D721Med (cell line): ENCODE measurements around the gene TRIM34.
"Not testable (repeated sequence)": the region's sequence is repeated elsewhere in the genome, so short reads cannot be mapped to it uniquely, and the experiment has no call there.

Source experiments
- DNase-seq: peaks from one replicate; pipeline ENCODE4 v3.0.0; 2011; ENCODE audit warnings: low spot score; ENCODE audit not compliant: insufficient read length
- FAIRE-seq: peaks from 2 replicates; lab custom pipeline; 2011; peaks lifted over from hg19 to GRCh38; lab: Jason Lieb, UNC
- CTCF ChIP-seq: IDR thresholded peaks from 2 replicates; pipeline ENCODE4 v1.5.1; 2012; ENCODE audit warnings: mild to moderate bottlenecking, control low read depth; ENCODE audit not compliant: insufficient read depth; ENCODE audit errors: missing control alignments

TRIM34 gene

DNA sequence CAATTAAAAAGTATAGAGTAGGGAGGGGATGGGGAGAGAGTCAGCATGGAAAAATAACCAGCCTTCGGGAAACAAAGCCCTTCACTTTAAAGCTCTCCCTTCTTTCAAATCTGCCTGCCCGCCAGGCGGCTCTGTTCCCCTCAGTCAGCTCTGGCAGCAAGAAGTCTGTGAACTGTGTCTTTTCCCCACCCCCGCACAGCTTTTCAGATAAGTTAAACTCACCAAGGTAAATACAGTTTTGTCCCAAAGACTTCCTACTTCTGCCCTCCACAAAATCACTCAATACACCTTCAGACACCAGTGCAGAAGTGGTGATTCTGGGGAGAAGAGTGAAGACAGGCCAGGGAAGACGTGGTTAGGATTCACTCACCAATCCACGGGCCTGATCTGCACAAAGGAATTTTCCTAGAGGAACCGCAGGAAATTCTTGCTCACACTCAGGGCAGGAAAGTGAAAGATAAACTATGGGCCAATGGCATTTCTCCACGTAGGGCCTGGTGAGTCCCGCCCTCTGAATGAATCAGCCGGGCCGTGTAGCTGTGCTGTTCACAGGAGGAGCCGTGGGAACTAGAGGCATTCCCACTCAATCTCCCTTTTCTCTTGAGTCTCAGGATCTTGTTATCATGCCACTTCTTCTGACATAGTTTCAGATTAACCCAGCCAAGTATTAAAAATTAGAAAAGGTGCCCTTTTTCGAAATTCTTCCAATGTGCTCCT, 60.0 kb downstream of the TRIM34 start, which contains the start of gene TRIM5:
Gene TRIM5, minus strand, starts transcription at position 429 of the 717 bp plus-strand sequence. CDS start 4,897 bp downstream, outside the sequence.
- DNase-seq: no peak
- FAIRE-seq: no peak
- peak; percentile 10 for TF ChIP-seq CTCF

DNA sequence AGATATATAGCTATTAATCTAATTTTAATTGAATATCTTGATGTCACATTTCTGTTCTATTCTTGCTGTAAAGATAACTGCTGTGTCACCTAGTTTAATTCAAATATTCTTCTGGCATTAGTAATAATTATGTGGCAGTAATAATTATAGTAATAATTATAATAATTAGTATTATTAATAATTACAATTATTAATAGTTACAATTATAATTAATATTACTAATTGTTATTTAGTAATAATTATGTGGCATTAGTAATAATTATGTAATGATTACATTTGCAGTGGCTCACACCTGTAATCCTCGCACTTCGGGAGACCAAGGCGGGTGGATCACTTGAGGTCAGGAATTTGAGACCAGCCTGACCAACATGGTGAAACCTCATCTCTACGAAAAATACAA, 61.6 kb downstream of the TRIM34 start:
- TF ChIP-seq CTCF: no peak
- FAIRE-seq (no peak), DNase-seq (no peak)

DNA sequence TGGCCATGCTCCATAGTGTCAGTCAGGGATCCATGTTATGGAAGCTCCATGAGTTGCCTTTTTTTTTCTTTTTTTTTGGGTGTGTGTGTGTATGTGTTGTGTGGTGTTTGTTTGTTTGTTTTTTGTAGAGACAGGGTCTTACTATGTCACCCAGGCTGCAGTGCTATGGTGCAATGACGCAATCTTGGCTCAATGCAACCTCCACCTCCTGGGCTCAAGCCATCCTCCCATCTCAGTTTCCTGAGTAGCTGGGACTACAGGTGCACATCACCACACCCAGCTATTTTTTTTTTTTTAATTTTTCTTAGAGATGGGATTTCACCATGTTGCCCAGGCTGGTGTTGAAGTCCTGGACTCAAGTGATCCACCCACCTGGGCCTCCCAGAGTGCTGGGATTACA, 63.7 kb downstream of the TRIM34 start:
- no peak for TF ChIP-seq CTCF
- FAIRE-seq (no peak), DNase-seq (no peak)

GRCh38 chr11:5689551-5689983, 64.8 kb downstream of the TRIM34 start, which contains the start of gene TRIM22:
Gene TRIM22, plus strand, starts transcription at chr11:5689790. Its CDS starts 6,443 bp downstream, at chr11:5696233.
- DNase-seq: no peak
- no peak for FAIRE-seq
- no peak for TF ChIP-seq CTCF

DNA sequence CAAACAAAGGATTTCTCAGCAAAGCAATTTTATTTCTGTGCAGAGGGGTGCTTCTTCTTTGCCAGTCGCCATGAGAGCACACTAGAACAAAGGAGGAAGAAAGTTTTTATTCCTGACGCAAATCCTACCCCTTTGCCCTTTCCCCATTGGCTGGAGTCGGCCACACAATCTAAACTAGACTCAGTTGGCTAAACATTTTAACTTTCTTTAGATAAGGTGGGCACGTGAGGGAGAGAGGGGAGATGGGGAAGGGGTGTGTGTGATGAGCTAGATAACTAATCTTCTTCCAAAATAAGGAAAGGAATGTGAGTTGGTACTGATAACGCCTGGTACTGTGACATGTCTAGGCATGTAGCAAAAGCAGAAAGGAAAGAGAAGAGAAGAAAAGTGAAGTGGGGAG, 65.4 kb downstream of the TRIM34 start:
- no peak for TF ChIP-seq CTCF
- DNase-seq (no peak), FAIRE-seq (no peak)

- DNase-seq (no peak), FAIRE-seq (no peak)
Observed at GRCh38 chr11:5690736-5691135, 65.9 kb downstream of the TRIM34 start.

DNA sequence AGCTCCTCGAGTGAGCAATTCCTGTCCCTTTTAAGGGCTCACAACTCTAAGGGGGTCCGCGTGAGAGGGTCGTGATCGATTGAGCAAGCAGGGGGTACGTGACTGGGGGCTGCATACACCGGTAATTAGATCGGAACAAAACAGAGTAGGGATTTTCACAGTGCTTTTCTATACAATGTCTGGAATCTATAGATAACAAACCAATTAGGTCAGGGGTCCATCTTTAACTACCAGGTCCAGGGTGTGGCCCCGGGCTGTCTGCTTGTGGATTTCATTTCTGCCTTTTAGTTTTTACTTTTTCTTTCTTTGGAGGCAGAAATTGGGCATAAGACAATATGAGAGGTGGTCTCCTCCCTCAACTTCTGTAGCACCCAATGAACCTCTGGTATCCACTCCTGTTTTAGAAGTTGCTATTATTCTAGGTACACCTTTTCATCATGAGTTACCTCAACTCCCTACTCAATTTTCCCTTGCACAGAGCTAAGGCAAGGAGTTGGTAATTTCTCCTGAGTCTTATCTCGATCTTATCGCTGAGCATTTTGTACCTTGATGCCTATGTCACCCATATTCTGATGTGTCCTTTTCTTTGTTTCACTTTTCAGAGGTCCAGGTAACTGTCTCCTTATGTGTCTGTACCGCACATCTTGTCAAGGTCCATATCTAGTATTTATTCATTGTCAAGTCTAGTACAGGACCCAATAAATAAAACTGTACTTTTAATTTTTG, 66.6 kb downstream of the TRIM34 start:
- DNase-seq, FAIRE-seq: not testable (repeated sequence)

More at GRCh38 chr11:5690736-5691135, 65.9 kb downstream of the TRIM34 start:
- TF ChIP-seq CTCF: no peak
